H1 (cell line): ENCODE results near the gene ABCC2.

Source experiments
- BCL11A ChIP-seq, 2 experiments: IDR thresholded peaks; one replicate each; pipeline ENCODE4 v1.6.1; 2011; ENCODE audit warnings: low read depth in 2 of 2, low read length in 2 of 2, mild to moderate bottlenecking in 2 of 2
- BRCA1 ChIP-seq: IDR thresholded peaks from 2 replicates; pipeline ENCODE4 v1.6.1; 2012; ENCODE audit warnings: low read depth, low read length, improper control_type of control experiment
- CHD1 ChIP-seq: IDR thresholded peaks from 2 replicates; pipeline ENCODE4 v1.6.1; 2012; ENCODE audit warnings: low read depth, low read length, improper control_type of control experiment
- CHD2 ChIP-seq: IDR thresholded peaks from 2 replicates; pipeline ENCODE4 v1.6.1; 2012; ENCODE audit warnings: low read length, improper control_type of control experiment
- EP300 ChIP-seq, 2 experiments: IDR thresholded peaks; 1 replicate in 1 of 2; 2 replicates in 1 of 2; pipeline ENCODE4 v1.6.1; 2011 to 2012; ENCODE audit warnings: low read depth in 2 of 2, low read length in 2 of 2, mild to moderate bottlenecking in 2 of 2, borderline replicate concordance in 1 of 2, inconsistent platforms in 1 of 2, moderate library complexity in 1 of 2
- EZH2 ChIP-seq: fragments of 200-600 bp; sonication (generic); IDR thresholded peaks from 2 replicates; pipeline ENCODE4 v1.7.1; 2012; ENCODE audit warnings: low read depth, mild to moderate bottlenecking, moderate library complexity, low read length, inconsistent platforms; ENCODE audit not compliant: severe bottlenecking
- JUN ChIP-seq: IDR thresholded peaks from 2 replicates; pipeline ENCODE4 v1.6.1; 2011; ENCODE audit warnings: low read depth, mild to moderate bottlenecking, improper control_type of control experiment, low read length
- TF ChIP-seq, protein P1 (sequence below), 3 experiments: IDR thresholded peaks; 1 replicate in 2 of 3; 2 replicates in 1 of 3; pipeline versions ENCODE4 v1.5.1 to v1.6.1; 2011; ENCODE audit warnings: low read length in 3 of 3, mild to moderate bottlenecking in 3 of 3, inconsistent platforms in 2 of 3, low read depth in 1 of 3, moderate library complexity in 1 of 3; ENCODE audit not compliant: insufficient read depth in 1 of 3; ENCODE audit errors: control extremely low read depth in 1 of 3

DNA sequence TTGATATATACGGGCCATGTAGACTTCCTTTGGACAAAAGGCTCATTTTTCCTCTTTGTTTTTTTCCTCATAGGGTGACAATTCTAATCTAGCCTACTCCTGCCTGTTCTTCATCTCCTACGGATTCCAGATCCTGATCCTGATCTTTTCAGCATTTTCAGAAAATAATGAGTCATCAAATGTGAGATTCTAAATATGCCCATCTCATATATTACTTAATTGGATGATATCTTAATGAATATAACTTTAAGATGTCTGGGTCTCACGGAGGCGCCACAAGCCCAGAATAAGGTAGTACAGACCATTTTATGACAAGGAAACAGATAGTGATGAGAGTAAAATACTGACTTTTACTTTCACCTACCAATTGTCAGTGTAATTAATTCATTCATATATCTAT, 11.4 kb downstream of the ABCC2 start:
- TF ChIP-seq JUN (no peak), CHD2 (no peak), EZH2 (no peak), BCL11A (IDR thresholded peaks at IDR 0.05; ENCODE audit: low read depth in 2 of 2, low read length in 2 of 2) (no peak), CHD1 (no peak), EP300 (IDR thresholded peaks at IDR 0.05; ENCODE audit: borderline replicate concordance in 1 of 2, low read depth in 2 of 2, low read length in 2 of 2) (no peak), BRCA1 (no peak)
- TF ChIP-seq, protein P1, sequence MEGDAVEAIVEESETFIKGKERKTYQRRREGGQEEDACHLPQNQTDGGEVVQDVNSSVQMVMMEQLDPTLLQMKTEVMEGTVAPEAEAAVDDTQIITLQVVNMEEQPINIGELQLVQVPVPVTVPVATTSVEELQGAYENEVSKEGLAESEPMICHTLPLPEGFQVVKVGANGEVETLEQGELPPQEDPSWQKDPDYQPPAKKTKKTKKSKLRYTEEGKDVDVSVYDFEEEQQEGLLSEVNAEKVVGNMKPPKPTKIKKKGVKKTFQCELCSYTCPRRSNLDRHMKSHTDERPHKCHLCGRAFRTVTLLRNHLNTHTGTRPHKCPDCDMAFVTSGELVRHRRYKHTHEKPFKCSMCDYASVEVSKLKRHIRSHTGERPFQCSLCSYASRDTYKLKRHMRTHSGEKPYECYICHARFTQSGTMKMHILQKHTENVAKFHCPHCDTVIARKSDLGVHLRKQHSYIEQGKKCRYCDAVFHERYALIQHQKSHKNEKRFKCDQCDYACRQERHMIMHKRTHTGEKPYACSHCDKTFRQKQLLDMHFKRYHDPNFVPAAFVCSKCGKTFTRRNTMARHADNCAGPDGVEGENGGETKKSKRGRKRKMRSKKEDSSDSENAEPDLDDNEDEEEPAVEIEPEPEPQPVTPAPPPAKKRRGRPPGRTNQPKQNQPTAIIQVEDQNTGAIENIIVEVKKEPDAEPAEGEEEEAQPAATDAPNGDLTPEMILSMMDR (IDR thresholded peaks at IDR 0.05; ENCODE audit: control extremely low read depth in 1 of 3, insufficient read depth in 1 of 3, low read depth in 1 of 3, low read length in 3 of 3), result no peak
